HG02943 (cell line): Measurements from ENCODE around the gene CEACAM1.
"Not testable (repeated sequence)": the region's sequence is repeated elsewhere in the genome, so short reads cannot be mapped to it uniquely, and the experiment has no call there.

Source experiments
- ATAC-seq: cut with Tn5 transposase; IDR thresholded peaks from one replicate; pipeline ENCODE4 v1.9.1; 2021; ENCODE audit warnings: mild to moderate bottlenecking, low read depth, moderate library complexity; ENCODE audit not compliant: unreplicated experiment

CEACAM1 gene

DNA sequence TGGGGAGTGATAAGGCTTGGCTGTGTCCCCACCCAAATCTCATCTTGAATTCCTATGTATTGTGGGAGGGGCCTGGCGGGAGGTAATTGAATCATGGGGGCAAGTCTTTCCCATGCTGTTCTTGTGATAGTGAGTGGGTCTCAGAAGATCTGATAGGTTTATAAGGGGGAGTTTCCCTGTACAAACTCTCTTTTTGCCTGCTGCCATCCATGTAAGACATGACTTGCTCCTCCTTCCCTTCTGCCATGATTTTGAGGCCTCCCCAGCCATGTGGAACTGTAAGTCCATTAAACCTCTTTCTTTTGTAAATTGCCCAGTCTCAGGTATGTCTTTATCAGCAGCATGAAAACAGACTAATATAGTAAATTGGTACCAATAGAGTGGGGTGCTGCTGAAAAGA lies 20.8 kb upstream of the CEACAM1 start:
- not testable (repeated sequence) for ATAC-seq

DNA sequence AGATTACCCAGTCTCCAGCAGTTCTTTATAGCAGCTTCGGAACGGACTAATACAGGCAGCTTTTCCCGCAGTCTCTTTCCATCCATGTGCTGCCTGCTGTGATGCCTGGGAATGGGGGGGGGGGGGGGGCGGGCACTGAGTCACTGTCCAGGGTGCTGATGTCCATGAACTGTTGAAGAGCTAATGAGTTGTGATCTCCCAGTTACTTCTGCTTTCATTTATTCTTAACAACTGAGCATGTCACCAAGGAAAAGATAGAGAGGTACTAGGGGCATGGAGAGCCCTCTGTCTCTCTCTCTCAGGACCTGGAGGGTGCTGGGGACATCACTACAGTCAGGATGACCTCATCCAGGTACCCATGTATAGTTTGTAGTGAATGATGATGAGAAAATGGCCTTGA lies 20.3 kb upstream of the CEACAM1 start:
- ATAC-seq, result no peak

- no peak for ATAC-seq
These were observed 19.6 kb upstream of the CEACAM1 start for GRCh38 chr19:42547929-42548328.

DNA sequence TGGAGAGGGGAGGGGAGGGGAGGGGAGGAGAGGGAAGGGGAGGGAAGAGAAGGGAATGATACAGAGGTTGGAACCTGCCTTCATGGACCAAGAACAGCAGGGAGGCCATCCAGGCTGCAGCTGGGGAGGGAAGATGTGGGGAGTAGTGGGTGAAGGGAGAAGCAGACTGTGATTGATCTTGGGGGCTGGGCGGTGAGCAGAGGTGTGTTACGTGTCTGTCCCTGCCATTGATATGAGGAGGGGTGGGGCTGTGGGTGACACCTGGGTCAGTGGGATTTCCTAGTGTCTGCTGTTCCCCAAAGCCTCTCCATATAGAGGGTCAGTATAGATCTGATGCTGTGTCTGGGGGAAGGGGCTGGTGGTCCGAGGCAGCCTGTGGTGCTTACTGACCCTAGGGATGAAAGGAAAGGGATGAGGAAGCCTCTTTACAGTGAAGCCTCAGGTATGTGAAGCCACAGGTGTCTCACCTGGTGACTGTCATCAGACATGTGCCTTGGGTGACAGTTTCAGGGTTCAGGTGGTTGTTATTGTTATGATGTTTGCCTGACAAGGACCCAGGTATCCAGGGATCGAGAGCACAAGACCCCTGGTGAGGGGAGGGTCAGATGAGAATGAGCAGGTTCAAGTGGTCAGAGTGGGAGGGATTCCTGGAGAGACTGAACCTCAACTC lies 18.7 kb upstream of the CEACAM1 start:
- ATAC-seq, result no peak

- no peak for ATAC-seq
These were observed 15.9 kb upstream of the CEACAM1 start for GRCh38 chr19:42544146-42544545.

- ATAC-seq, result no peak
These were observed 14.5 kb upstream of the CEACAM1 start for GRCh38 chr19:42542791-42543190.

- ATAC-seq, result no peak
These were observed 11.8 kb upstream of the CEACAM1 start for GRCh38 chr19:42540071-42540553.

GRCh38 chr19:42538841-42539709 lies 10.8 kb upstream of the CEACAM1 start:
- ATAC-seq, result no peak

DNA sequence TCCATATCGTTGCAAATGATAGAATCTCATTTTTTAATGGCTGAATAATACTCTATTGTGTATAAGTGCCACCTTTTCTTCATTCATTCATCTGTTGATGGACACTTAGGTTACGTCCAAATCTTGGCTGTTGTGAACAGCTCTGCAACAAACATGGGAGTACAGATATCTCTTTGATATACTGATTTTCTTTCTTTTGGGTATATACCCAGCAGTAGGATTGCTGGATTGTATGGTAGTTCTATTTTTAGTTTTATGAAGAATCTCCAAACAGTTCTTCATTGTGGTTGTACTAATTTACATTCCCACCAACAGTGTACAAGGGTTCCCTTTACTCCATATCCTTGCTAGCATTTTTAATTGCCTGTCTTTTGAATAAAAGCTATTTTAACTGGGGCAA lies 7.0 kb upstream of the CEACAM1 start:
- not testable (repeated sequence) for ATAC-seq

DNA sequence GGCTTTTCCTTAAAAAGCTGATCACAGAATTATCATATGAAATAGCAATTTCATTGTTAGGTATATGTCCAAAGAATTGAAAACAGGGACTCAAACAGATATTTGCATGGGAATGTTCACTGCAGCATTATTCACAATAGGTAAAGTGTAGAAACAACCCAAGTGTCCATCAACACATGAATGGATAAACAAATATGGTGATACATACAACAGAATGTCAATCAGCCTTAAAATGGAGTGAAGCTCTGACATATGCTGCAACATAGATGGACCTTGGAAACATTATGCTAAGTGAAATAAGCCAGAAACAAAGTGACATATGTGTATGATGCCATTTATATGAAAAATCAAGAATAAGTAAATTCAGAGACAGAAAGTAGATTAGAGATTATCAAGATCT lies 6.1 kb upstream of the CEACAM1 start:
- no peak for ATAC-seq

GRCh38 chr19:42532891-42533290 lies 4.6 kb upstream of the CEACAM1 start:
- ATAC-seq, result no peak

GRCh38 chr19:42531313-42531712 lies 3.0 kb upstream of the CEACAM1 start:
- ATAC-seq, result no peak

GRCh38 chr19:42529248-42529764 lies 1.0 kb upstream of the CEACAM1 start:
- ATAC-seq, result no peak

DNA sequence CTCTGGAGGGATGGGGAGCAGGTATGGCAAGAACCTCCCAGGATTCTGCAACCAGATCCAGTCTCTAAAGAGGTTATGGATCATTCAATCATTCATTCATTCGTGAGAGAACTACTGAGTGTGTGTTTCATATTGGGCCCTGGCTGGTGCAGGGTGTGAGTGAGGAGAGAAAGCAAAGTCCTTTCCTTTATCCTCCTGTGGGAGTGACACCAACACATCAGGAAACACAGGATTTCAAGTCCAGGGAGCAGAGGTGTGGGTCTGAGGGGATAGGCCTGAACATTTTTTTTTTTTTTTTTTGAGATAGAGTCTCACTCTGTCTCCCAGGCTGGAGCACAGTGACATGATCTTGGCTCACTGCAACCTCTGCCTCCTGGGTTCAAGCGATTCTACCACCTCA lies 3.3 kb downstream of the CEACAM1 start:
- no peak for ATAC-seq

DNA sequence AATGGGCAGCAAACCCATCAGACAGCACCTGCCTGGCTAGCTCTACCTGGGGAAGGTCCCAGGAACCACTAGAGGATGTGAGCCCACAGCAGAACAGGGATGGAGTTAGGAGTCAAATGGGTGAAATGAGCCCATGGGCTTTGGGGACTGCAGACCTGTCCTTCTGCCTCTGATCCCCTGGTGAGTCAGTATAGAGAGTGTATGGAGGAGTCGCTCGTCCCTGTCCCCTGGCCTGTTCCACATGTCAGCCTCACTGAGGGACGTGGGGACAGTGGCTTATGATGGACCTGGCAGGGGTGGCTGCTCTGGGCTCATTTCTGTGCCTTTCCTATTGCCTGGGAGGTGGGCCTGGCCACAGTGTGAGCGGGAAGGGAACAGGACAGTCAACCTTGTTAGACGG lies 4.0 kb downstream of the CEACAM1 start:
- ATAC-seq, result no peak

- ATAC-seq, result not testable (repeated sequence)
These were observed 6.0 kb downstream of the CEACAM1 start for GRCh38 chr19:42522262-42522661.

GRCh38 chr19:42521346-42522030 lies 6.8 kb downstream of the CEACAM1 start:
- ATAC-seq, result no peak

GRCh38 chr19:42519108-42519507 lies 9.2 kb downstream of the CEACAM1 start:
- no peak for ATAC-seq

DNA sequence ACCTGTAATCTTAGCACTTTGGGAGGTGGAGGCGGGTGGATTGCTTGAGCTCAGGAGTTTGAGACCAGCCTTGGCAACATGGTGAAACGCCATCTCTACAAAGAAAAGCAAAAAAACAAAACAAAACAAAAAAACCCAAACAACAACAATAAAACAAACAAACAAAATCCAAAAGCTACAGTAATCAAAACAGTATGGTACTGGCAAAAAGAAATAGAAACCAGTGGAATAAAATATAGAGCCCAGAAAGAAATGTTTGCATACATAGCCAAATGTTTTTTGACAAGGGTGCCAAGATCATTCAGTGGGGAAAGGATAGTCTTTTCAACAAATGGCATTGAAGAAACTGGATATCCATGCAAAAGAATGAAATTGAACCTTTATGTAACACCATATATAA lies 11.5 kb downstream of the CEACAM1 start:
- ATAC-seq, result no peak

DNA sequence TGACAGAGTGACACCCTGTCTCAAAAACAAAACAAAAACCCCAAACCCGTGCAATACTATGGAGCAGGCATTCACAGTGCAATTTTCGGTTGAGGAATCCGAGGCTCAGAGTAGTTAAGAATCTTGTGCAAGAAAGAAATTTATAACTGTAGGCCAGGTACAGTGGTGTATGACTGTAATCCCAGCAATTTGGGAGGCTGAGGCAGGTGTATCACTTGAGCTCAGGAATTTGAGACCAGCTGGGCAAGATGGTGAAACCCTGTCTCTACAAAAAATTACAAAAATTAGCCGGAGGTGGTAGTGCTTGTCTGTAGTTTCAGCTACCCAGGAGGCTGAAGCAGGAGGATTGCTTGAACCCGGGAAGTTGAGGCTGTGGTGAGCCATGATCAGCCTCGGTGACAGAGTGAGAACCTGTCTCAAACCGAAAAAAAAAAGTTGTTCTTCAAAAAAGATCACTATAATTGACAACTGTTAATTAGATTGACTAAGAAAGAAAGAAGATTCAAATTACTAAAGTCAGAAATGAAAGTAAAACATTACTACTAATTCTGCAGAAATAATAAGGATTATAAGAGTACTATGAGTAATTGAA lies 12.9 kb downstream of the CEACAM1 start:
- ATAC-seq, result no peak

DNA sequence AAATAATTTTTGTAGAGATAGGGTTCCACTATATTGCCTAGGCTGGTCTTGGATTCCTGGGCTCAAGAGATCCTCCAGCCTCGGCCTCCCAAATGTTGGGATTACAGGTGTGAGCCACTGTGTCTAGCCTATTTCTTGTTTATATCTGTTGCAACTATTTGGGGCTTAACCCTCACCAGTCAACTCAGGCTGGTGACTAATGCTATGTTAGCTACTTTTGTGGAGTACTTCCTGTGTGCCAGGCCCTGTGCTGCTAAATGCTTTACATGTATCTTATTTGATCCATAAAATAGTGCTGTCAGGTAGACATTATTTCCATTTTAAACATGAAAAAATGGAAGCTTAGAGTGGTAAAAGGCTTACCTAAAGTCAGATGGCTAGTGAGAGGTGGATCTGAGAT lies 13.8 kb downstream of the CEACAM1 start:
- ATAC-seq, result no peak
